SK-N-SH (cell line): Measurements from ENCODE around the gene MAN1B1. TPM values are rescaled to one million over a fixed set of nuclear protein-coding genes. Genes with fewer than 3 reads are reported as not detected.

Experiments used
- polyA plus RNA-seq, 3 experiments: library from polyadenylated mRNA; depleted of rRNA; stranded (reverse); fragments of >200 nt; gene quantifications; 2 replicates each; pipeline ENCODE4 v1.2.3, GENCODE V29; 2012
- small RNA-seq, 7 experiments: library from RNA; depleted of rRNA; stranded (forward); fragments of <200 nt; gene quantifications; one replicate each; pipeline ENCODE3, GENCODE V24; 2012

MAN1B1 gene
- polyA plus RNA-seq, 1 of the 3 experiments (the other 2 are of a cell fraction) = 57.8 TPM

Small RNA genes lying within 50 kb of the gene (small RNA-seq; reads per million reads assigned to genes)
- gene RF00153 = 0 reads per million in 7 experiments

Other genes starting within 250 kb of the MAN1B1 start
- 2.4 and 2.6 TPM in 2 replicates for gene AJM1, start 244.5 kb upstream of the MAN1B1 start, polyA plus RNA-seq (2012; rRNA removed)
- 338 and 517 TPM in 2 replicates for gene PHPT1, start 237.6 kb upstream of the MAN1B1 start, polyA plus RNA-seq (2012; rRNA removed)
- 4.2 and 5.0 TPM in 2 replicates for gene MAMDC4, start 234.6 kb upstream of the MAN1B1 start, polyA plus RNA-seq (2012; rRNA removed)
- gene EDF1, start 220.7 kb upstream of the MAN1B1 start, polyA plus RNA-seq (2012; rRNA removed) = 756 and 1,070 TPM in 2 replicates
- gene TRAF2, start 200.5 kb upstream of the MAN1B1 start, polyA plus RNA-seq (2012; rRNA removed) = 13.3 and 15.4 TPM in 2 replicates
- gene FBXW5, start 142.2 kb upstream of the MAN1B1 start, polyA plus RNA-seq (2012; rRNA removed) = 78.9 and 85.5 TPM in 2 replicates
- 0.28 and 0.49 TPM in 2 replicates for gene C8G, start 141.7 kb upstream of the MAN1B1 start, polyA plus RNA-seq (2012; rRNA removed)
- 0.87 and 1.1 TPM in 2 replicates for gene LCN12, start 134.7 kb upstream of the MAN1B1 start, polyA plus RNA-seq (2012; rRNA removed)
- not detected in 2 replicates for gene PTGDS, start 109.5 kb upstream of the MAN1B1 start, polyA plus RNA-seq (2012; rRNA removed)
- gene LCNL1, start 104.0 kb upstream of the MAN1B1 start, polyA plus RNA-seq (2012; rRNA removed) = not detected in 2 replicates
- 37.8 and 52.9 TPM in 2 replicates for gene PAXX, start 94.6 kb upstream of the MAN1B1 start, polyA plus RNA-seq (2012; rRNA removed)
- gene CLIC3, start 90.4 kb upstream of the MAN1B1 start, polyA plus RNA-seq (2012; rRNA removed) = 0.60 and 1.0 TPM in 2 replicates
- gene ABCA2, start 58.7 kb upstream of the MAN1B1 start, polyA plus RNA-seq (2012; rRNA removed) = 26.0 and 34.7 TPM in 2 replicates
- gene FUT7, start 54.9 kb upstream of the MAN1B1 start, polyA plus RNA-seq (2012; rRNA removed) = not detected in 2 replicates
- gene NPDC1, start 40.8 kb upstream of the MAN1B1 start, polyA plus RNA-seq (2012; rRNA removed) = 47.4 and 48.1 TPM in 2 replicates
- not detected in 2 replicates for gene ENTPD2, start 32.9 kb upstream of the MAN1B1 start, polyA plus RNA-seq (2012; rRNA removed)
- 4.6 and 6.0 TPM in 2 replicates for gene SAPCD2, start 16.4 kb upstream of the MAN1B1 start, polyA plus RNA-seq (2012; rRNA removed)
- 3.2 and 5.6 TPM in 2 replicates for gene UAP1L1, start 9.5 kb upstream of the MAN1B1 start, polyA plus RNA-seq (2012; rRNA removed)
- gene DPP7, start 27.7 kb downstream of the MAN1B1 start, polyA plus RNA-seq (2012; rRNA removed) = 127 and 141 TPM in 2 replicates
- gene GRIN1, start 52.2 kb downstream of the MAN1B1 start, polyA plus RNA-seq (2012; rRNA removed) = 0.03 TPM in 1 of 2 replicates, not detected in the other
- not detected in 2 replicates for gene LRRC26, start 83.1 kb downstream of the MAN1B1 start, polyA plus RNA-seq (2012; rRNA removed)
- gene TMEM210, start 85.1 kb downstream of the MAN1B1 start, polyA plus RNA-seq (2012; rRNA removed) = not detected in 2 replicates
- gene ANAPC2, start 101.6 kb downstream of the MAN1B1 start, polyA plus RNA-seq (2012; rRNA removed) = 35.1 and 37.7 TPM in 2 replicates
- gene SSNA1, start 101.7 kb downstream of the MAN1B1 start, polyA plus RNA-seq (2012; rRNA removed) = 100 and 124 TPM in 2 replicates
- gene TPRN, start 113.8 kb downstream of the MAN1B1 start, polyA plus RNA-seq (2012; rRNA removed) = 4.4 and 5.2 TPM in 2 replicates
- gene TMEM203, start 118.7 kb downstream of the MAN1B1 start, polyA plus RNA-seq (2012; rRNA removed) = 55.6 and 57.0 TPM in 2 replicates
- 7.9 and 8.6 TPM in 2 replicates for gene NDOR1, start 118.7 kb downstream of the MAN1B1 start, polyA plus RNA-seq (2012; rRNA removed)
- gene RNF208, start 135.3 kb downstream of the MAN1B1 start, polyA plus RNA-seq (2012; rRNA removed) = 2.0 and 2.7 TPM in 2 replicates
- 2.1 and 2.2 TPM in 2 replicates for gene CYSRT1, start 138.2 kb downstream of the MAN1B1 start, polyA plus RNA-seq (2012; rRNA removed)
- 0.03 and 0.08 TPM in 2 replicates for gene RNF224, start 140.5 kb downstream of the MAN1B1 start, polyA plus RNA-seq (2012; rRNA removed)
- gene SLC34A3, start 143.9 kb downstream of the MAN1B1 start, polyA plus RNA-seq (2012; rRNA removed) = 0.06 TPM in 1 of 2 replicates, not detected in the other
- 415 and 508 TPM in 2 replicates for gene TUBB4B, start 154.3 kb downstream of the MAN1B1 start, polyA plus RNA-seq (2012; rRNA removed)
- not detected in 2 replicates for gene STPG3, start 164.3 kb downstream of the MAN1B1 start, polyA plus RNA-seq (2012; rRNA removed)
- gene NELFB, start 168.3 kb downstream of the MAN1B1 start, polyA plus RNA-seq (2012; rRNA removed) = 52.6 and 62.7 TPM in 2 replicates
- gene TOR4A, start 190.7 kb downstream of the MAN1B1 start, polyA plus RNA-seq (2012; rRNA removed) = 0.81 and 0.99 TPM in 2 replicates
- gene NRARP, start 215.3 kb downstream of the MAN1B1 start, polyA plus RNA-seq (2012; rRNA removed) = 3.9 and 4.2 TPM in 2 replicates